Stimulated activated CD4-positive, alpha-beta T cell treated with anti-CD3 and anti-CD28 coated beads, Interleukin-12 subunit alpha, Interleukin-12 subunit beta, amount 100 ng/mL, for 24 hours (primary cell): ENCODE measurements around the gene CIDEA.
"Not testable (repeated sequence)": the region's sequence is repeated elsewhere in the genome, so short reads cannot be mapped to it uniquely, and the experiment has no call there.

Experiments
- DNase-seq, 2 experiments: peaks; one replicate each; pipeline ENCODE4 v3.0.0-alpha.2; 2020; ENCODE audit warnings: low read depth in 2 of 2

Gene CIDEA, protein sequence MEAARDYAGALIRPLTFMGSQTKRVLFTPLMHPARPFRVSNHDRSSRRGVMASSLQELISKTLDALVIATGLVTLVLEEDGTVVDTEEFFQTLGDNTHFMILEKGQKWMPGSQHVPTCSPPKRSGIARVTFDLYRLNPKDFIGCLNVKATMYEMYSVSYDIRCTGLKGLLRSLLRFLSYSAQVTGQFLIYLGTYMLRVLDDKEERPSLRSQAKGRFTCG

DNA sequence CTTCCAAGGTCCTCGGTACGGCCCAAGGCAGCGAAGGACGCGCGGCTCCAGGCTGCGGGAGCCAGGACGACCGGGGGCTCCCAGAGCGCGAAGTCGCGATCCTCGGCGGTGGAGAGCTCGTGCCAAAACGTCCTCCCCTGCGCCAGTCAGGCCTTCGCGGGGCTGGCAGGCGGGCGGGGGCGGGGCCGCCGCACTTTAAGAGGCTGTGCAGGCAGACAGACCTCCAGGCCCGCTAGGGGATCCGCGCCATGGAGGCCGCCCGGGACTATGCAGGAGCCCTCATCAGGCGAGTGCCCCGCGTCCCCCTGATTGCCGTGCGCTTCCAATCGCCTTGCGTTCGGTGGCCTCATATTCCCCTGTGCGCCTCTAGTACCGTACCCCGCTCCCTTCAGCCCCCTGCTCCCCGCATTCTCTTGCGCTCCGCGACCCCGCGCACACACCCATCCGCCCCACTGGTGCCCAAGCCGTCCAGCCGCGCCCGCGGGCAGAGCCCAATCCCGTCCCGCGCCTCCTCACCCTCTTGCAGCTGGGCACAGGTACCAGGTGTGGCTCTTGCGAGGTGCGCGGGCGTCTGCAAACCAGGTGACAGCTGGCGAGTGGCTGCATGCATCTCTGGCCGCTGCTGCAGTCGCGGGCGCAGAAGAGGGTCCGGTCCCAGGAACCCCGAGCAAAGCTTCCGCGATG is at the start of gene CIDEA:
Gene CIDEA (plus strand): TSS at position 226 of the 684 bp plus-strand sequence. CDS start 23 bp downstream, at position 249.
- DNase-seq, result no peak

DNA sequence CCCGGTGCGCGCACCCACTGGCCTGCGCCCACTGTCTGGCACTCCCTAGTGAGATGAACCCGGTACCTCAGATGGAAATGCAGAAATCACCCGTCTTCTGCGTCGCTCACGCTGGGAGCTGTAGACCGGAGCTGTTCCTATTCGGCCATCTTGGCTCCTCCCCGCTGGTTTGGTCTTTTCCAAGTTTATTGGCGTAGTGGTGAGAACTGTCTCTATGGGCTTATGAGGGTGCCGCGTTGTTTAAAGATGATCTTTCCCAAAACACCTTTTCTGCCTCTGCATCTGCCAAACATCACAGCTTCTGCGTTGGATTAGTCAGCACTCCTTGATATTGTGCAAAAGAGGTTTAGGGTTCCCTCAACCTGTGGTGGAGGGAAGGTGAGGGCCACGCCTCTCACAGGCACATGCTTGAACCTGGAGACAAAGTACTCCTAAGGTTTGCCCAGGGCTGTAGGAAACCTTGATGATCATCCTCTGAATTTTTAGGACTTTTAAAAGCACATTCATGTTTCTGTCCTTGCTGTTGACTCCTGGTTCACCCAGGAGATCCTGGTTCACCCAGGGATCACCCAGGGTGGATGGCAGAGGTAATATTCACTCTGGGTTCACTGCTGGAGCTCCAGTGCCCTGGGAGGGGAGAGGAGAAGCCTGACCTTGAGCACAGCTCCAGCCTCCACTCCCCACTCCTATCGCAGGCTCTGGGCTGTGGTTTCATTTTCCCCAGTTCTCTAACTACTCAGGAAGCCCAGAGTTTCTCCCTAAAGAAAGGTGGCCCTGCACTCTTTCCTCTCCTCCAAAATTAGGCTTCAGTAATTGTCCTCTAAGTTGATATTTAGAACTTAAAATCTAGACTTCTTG is 45.6 kb upstream of the CIDEA start:
- DNase-seq, result not testable (repeated sequence)

DNA sequence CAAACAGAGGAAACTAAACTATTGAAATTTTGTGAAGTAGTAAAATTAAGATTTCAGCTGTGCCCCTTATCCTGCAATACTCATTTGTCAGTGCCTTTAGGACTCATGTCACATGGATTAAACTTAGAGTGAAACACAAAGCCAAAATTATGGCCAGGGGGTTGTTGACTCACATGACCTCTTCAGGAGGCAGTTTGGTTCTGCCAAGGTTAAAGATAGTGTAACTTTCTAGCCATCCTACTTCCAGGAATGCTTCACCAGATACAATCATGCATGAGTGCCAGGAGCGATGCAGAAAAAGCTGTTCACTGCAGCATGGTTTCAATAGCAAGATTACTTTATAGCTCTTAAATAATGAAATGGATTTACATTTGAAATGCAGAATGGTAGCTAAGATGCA is 41.9 kb upstream of the CIDEA start:
- not testable (repeated sequence) for DNase-seq

DNA sequence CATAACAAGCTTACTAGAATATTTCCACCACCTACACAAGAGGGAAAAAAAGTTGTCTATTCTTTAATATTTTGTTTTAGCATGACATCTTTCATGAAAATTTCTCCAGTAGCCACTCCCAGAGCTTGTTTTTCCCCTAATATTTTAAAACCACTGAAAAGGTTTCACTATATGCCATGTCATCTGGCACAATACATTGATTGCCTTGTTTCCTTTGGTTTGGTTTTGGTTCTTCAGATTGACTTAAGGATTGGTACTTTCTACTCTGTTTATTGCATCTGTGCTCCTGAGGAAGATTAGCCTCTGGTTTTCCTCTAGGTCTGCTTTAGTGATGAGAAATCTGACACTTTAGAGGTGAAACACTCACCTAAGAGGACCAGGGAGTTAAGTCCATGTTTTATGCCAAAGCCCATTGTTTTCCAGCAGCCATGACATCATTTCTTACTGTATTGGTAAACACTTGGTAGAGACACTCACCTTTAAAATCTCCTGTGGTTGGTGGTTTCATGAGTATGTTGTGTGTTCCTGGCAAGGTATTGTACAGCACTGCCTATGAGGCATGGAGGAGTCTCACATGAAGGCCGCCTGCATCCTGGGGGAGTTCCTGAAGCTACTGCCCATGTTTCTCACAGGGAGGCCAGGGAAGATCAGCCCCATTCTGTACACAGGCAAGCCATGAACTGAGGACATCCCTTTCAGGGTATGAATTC is 39.7 kb upstream of the CIDEA start:
- not testable (repeated sequence) for DNase-seq

DNA sequence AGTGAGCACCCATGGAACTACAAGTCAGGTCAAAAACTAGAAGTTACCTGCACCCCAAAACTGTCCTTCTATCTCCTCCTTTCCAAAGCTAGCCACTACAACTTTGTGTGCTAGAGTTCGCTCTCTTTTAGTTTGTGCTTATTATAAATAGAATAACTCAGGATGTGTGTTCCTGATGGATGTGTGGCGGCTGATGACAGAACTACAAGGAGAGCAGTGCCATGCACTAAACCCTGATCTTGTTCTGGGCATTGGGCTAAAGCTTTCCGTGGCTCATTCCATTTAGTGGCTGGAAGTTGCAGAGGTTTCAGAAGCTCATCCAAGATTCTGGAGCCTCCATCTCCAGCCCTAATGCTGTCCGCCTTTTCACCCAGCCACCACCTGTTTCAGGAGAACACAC is 37.7 kb upstream of the CIDEA start:
- not testable (repeated sequence) for DNase-seq

DNA sequence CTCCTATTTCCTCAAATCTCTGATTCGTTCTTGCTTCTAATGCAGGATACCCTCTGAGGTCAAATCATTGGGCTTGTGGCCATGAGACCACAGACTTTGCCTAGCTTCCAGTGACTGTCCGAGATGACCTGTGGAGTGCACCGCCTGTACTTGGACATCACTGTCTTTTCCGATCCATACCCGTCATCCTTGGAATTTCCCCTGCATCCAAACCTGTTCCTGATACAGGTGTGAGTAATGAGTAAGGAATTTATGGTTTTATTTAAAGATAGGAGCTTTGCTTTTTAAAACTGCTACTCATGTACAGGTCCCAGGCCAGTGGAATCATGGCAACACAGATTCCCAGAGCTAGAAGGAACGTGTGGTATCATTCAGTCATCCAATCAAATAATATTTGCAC is 35.6 kb upstream of the CIDEA start:
- DNase-seq, result not testable (repeated sequence)

DNA sequence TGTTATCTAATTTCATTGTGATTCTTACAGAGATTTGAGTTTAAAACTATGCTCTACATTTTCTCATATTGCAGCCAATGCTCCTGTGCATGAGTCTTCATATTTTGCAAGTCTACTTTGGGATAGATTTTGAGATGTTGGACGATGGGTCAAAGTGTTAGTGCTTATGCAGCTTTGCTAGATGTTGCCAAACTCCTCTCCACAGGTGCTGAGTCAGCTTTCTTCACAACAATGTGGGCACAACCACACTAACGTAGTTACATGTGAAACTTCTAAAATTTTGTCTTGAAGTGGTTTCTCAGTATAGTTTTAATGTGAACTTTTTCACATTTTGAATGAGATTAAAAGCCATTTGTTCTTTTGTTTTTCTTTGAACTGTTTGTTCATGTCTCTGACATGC is 32.1 kb upstream of the CIDEA start:
- DNase-seq, result not testable (repeated sequence)

DNA sequence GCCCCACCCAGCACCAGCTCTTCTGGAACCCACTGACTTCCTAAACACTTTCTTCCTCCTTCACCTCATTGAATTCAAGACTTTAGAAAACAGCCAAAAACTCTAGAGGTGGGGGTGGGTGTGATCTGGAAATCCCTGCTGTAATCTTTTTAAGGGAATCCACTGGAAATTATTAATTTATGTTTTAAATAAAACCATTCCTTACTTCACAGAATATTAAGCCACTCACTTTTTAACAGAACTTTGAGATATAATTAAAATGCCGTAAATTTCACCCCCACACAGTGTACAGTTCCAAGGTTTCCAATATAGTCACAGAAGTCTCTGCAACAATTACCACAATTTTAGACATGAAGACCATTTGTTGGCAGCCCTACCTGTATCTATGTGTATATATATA is 30.8 kb upstream of the CIDEA start:
- not testable (repeated sequence) for DNase-seq

DNA sequence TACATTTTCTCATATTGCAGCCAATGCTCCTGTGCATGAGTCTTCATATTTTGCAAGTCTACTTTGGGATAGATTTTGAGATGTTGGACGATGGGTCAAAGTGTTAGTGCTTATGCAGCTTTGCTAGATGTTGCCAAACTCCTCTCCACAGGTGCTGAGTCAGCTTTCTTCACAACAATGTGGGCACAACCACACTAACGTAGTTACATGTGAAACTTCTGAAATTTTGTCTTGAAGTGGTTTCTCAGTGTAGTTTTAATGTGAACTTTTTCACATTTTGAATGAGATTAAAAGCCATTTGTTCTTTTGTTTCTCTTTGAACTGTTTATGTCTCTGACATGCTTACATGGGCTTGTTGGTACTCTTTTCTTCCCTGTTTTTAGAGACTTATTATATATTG is 27.4 kb upstream of the CIDEA start:
- DNase-seq, result not testable (repeated sequence)

DNA sequence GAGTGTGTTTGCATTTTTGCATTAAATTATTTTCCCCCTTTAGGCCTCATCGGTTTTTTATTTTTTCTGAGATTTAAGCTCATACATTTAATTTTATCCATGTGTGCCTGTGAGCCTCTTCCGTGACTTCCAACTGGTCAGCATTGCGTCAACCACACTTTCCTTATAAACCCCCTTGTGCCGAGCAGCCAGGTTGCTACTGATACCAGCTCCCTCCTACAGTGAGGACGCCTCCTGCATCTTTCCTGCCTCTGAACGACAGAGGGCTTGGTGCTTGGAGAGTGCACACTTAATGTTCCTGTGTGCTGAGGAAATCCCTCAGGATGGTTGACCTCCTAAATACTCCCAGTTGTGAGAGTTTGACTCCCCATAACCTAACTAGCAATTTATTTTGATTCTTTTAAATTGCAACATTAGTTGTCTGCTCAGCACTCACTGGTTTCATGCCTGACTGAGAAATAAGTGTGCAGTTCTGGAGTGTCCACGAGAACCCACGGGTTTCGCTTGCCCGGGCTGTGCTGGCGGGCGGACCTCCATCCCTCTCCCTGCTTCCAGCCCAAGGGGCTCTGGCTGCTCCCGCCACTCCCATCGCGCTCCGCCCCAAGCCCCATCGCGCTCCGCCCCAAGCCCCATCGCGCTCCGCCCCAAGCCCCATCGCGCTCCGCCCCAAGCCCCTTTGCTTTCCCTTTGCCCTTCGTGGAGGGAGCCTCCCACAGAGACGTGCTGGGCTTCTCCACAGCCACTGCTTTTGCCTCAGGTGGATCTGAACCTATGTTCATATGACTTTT is 26.6 kb upstream of the CIDEA start:
- DNase-seq, result not testable (repeated sequence)

DNA sequence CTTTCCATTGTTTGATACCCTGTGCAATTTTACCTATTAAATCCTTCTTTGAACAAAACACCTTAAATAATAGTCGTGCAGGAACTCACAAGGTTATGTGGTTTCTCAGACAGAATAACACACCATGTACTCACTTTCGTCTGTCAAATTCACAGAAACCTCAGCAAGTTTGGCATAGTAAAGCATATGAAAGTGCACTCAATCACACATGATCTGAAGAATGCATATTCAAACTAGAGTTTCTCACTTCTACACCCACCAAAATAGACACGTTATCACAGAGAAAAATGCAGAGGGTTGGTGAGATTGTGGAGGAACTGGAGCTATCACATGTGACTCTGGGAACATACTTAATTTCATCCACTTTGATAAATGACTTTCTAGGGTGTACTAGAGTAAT is 25.9 kb upstream of the CIDEA start:
- DNase-seq, result not testable (repeated sequence)

DNA sequence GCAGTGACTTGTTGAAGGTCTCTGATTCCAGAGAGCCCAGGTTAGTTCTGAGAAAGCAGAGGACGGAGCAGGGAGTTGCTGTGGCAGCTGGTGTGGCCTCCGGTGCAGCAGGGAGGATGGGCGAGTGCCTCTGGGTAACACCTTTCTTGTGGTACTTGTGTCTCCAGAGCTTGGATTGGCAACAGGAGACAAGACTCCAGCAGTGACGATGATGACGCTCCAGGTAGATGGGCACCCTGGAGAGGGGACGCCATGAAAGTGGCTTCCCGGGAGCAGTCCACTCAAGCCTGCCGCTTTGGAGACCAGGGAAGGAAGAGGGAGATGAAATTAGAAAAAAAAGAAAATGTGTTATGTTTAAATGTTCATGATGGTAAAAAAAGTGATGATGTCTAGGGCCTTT is 23.6 kb upstream of the CIDEA start:
- not testable (repeated sequence) for DNase-seq

DNA sequence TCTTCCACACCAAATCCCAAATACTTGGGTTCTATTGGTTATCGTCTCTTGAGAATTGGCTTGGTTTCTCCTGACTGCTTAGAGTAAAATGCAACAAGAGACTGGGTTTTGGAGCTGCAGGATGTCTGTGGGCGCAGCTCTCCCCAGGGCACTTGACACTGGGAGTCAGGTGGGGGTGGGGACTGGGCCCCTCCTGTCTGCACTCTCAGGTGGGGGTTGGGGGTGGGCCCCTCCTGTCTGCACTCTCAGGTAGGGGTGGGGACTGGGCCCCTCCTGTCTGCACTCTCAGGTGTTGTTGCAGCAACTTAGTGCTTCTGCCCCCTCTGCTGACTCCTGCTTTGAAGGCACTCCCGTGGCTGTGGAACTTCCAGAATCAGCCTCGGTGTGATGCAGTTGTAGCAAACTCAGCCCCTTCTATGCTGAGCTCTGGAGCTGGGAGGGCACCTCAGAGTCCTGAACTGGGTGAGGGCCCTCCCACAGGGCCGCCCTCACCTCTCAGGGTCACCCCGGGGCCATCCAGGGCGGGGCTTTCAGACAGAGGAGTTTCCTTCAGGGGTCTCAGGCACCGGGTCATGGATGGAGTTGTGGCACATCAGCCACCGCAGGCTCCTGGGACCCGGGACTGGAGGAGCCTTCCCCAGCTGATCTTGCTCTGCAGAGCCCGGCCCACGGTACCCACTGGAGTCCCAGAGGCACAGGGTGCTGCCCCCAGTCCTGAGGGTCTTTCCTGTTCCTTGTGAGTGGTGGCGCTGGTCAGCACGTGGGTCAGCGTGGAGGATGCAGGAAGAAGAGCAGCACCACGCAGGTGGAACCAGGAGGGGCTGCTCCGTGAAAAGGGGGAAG is 22.9 kb upstream of the CIDEA start:
- no peak for DNase-seq

DNA sequence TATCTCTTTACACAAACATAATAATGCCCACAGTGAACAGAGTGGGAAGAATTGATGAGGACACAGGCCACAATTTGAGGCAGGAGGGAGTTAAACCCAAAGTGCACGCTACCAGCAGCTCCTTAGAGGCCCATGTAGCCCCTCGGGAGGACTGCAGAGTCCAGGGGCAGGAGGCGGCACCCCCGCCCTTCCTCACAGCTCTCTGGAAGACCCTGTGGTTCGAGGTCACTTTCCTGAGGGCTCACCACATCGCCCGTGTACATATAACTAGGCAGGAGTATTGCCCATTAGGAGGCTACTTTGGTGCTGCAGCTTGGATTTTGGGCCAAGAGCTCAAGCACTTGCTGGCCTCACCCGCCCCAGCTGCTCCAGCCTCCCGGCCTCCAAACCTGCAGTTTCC is 22.2 kb upstream of the CIDEA start:
- DNase-seq, result no peak

DNA sequence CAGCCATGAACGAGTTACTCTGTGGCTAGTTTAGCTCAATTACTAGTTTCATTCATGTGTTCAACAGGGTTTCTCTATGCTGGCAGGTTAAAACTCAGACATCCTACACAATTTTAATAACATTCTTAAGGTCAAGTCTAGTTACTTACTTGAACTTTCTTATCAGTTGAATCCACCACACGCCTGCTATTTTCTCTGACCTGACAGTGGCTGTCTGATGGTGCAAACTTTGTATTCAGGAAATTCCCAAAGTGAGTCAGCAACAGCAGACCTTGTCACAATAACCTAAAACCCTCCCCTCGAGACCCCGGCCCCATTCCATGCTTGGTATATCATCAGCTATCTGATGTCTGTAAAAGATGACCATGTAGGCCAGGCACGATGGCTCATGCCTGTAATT is 20.8 kb upstream of the CIDEA start:
- no peak for DNase-seq

DNA sequence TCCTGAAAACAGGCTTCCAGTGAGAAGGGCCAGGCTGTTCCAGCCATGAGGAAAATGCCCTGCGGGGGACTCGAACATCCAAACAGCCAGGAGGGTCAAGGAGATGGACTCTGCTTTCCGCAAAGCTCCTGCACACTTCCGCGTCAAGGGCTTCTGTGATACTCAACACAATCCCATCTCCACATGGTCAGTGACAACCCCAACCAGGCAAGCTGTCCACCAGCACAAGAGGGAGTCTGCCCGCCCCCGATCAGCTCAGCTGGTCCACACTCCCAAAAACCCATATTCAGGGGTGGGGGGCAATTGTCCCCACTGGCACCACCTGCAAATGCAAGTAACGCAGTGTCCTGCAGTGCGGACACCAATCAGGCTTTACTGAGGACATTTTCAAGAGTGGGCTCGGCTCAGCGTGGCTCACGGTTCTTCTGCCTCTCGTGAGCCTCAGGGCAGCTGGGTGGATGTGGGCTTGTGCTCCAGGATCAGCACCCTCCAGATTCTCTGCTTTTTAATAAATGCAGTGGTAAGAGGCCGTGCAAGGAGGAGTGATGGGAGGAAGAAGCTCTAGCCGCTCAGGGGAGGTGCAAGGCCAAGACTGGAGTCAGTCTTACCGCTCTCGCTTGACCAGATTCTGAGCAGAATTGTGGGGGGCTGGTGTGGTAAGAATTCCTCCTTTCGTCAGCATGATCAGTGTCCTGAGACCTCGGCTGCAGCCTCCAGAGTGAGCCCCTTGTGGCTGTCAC is 19.5 kb upstream of the CIDEA start:
- no peak for DNase-seq

DNA sequence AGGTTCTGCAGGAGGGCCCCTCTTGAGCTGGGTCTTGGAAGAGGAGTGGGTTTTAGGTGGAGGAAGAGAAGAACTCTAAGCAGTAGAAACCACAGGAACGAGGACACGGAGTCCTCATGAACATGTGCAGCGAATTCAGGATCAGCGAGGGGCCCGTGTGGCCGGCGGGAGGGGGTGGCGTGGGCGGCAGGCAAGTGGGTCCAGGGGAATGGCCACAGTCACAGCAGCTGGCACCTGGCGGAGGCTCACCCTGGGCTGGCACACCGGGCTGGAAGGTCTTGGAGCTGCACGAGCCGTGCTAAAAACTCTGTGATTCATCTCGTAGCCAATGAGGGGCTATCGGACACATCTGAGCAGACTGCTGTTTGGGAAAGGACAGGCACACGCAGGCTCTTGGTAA is 18.0 kb upstream of the CIDEA start:
- no peak for DNase-seq

DNA sequence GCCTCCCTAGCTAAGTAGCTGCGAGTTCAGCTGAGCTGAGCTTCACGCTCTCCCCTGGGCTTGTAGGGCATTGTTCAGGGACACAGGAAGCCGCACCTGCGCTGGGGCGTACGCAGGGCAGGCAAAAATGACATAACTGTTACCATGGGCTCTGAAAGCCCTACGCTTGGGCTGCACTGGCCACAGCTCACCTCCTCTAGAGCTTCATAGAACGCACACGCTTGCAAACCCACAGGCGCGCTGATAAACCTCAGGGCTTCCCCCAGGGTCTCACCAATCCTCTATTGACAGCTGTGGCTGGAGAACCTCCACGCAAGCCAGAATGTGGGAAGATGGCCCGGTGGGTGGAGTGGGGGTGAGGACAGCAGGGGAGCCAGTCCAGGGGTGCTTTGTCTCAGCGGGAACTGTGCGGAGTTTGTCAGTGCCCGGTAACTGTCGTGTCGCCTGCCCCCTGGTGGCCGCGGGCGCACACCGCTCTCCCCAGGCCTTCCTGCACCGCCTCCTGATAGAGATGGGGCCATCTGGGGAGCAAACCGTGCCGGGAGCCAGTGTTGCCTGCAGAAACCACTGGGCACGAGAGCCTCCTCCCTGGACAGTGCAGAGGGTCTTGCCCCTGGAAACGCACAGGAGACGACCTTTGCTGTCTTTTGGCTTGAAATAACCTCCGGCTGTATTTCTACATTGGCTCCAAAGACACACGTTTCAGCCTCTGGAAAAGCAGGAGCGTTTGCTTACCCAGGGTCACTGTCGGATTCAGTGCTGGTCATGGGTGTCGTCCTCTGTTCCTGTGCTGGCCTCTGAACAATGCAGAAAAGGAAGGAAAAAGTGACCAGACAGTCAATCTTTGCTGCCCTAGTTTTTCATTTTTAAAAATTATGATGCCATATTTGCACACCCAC is 17.0 kb upstream of the CIDEA start:
- peak; percentile 40 to 71 for DNase-seq
